HepG2 (cell line): Measurements from ENCODE around the gene EGR1. TPM values are rescaled to one million over a fixed set of nuclear protein-coding genes. Genes with fewer than 3 reads are reported as not detected.

Experiments
- ASH2L ChIP-seq: fragments of 300-600, 200-600 bp; sonication (generic); IDR thresholded peaks from 2 replicates; pipeline ENCODE4 v1.7.0; 2017; ENCODE audit warnings: low read depth, mild to moderate bottlenecking, moderate library complexity, mixed read lengths, low read length; ENCODE audit not compliant: insufficient read length
- ATRX ChIP-seq: sonication (generic); formaldehyde crosslinking; IDR thresholded peaks from 2 replicates; pipeline ENCODE4 v1.4.0; 2020; ENCODE audit warnings: missing genetic modification reagents, borderline replicate concordance
- CEBPZ ChIP-seq: IDR thresholded peaks from 2 replicates; pipeline ENCODE4 v1.6.1; 2012; ENCODE audit warnings: low read length, improper control_type of control experiment
- GATAD1 ChIP-seq: IDR thresholded peaks from 2 replicates; pipeline ENCODE4 v1.6.1; 2016; ENCODE audit warnings: missing genetic modification reagents, missing compliant biosample characterization
- IRF9 ChIP-seq: sonication (generic); formaldehyde crosslinking; IDR thresholded peaks from 2 replicates; pipeline ENCODE4 v1.8.0; 2022; ENCODE audit warnings: missing genetic modification reagents, mild to moderate bottlenecking, borderline replicate concordance
- PRDM15 ChIP-seq: sonication (generic); formaldehyde crosslinking; IDR thresholded peaks from 2 replicates; pipeline ENCODE4 v1.4.0; 2020; ENCODE audit warnings: missing genetic modification reagents
- RXRA ChIP-seq: sonication (generic); formaldehyde crosslinking; IDR thresholded peaks from 2 replicates; pipeline ENCODE4 v1.5.1; 2020; ENCODE audit warnings: missing genetic modification reagents
- ZBTB14 ChIP-seq: sonication (generic); formaldehyde crosslinking; IDR thresholded peaks from 2 replicates; pipeline ENCODE4 v1.4.0; 2020; ENCODE audit warnings: missing genetic modification reagents
- ZNF326 ChIP-seq: sonication (generic); formaldehyde crosslinking; IDR thresholded peaks from 2 replicates; pipeline ENCODE4 v1.4.0; 2020; ENCODE audit warnings: missing genetic modification reagents, borderline replicate concordance
- ZNF333 ChIP-seq: sonication (generic); formaldehyde crosslinking; IDR thresholded peaks from 2 replicates; pipeline ENCODE4 v1.4.0; 2020; ENCODE audit warnings: mild to moderate bottlenecking, missing genetic modification reagents, borderline replicate concordance
- ZNF496 ChIP-seq: sonication (generic); formaldehyde crosslinking; IDR thresholded peaks from 2 replicates; pipeline ENCODE4 v1.8.1; 2023; ENCODE audit warnings: mild to moderate bottlenecking, moderate library complexity, missing genetic modification reagents; ENCODE audit not compliant: insufficient replicate concordance
- polyA plus RNA-seq, 8 experiments: library from polyadenylated mRNA; depleted of rRNA in 3 of 8; stranded (reverse) in 7 of 8; unstranded in 1 of 8; fragments of >200 nt; fragmentation: Illumina TruSeq in 4 of 8; extraction: Trizol in 4 of 8; gene quantifications; 2 replicates each; pipeline versions ENCODE4 v1.2.1 to v1.2.3, GENCODE V29; 2011 to 2016; ENCODE audit warnings: low read depth in 4 of 8, missing spikeins in 1 of 8, mixed read lengths in 1 of 8; ENCODE audit not compliant: insufficient read depth in 1 of 8
- total RNA-seq, 5 experiments: library from RNA; depleted of rRNA; stranded (reverse); fragments of >200 nt; fragmentation: Illumina TruSeq; extraction: Trizol; gene quantifications; 2 replicates each; pipeline ENCODE4 v1.2.3, GENCODE V29; 2016; ENCODE audit warnings: low read depth in 1 of 5
- TF ChIP-seq, protein P1 (sequence below): fragments of 450-650 bp; IDR thresholded peaks from 2 replicates; pipeline ENCODE4 v1.6.1; 2016
- TF ChIP-seq, protein P2 (sequence below): sonication (generic); formaldehyde crosslinking; conservative IDR thresholded peaks from 2 replicates; pipeline ENCODE4 v1.4.0; 2020; ENCODE audit warnings: mild to moderate bottlenecking, missing genetic modification reagents, moderate library complexity

The EGR1 gene
- total and polyA plus RNA-seq, 2 of the 13 experiments (the other 11 are each of a cell fraction or from before 2014, with no cell fraction given), result 4.1 to 4.5 TPM

GRCh38 chr5:138449501-138450239 lies 15.6 kb upstream of the EGR1 start (continued):
- TF ChIP-seq PRDM15 (CRISPR knock-in tag), result no peak
- no peak for TF ChIP-seq ATRX
- TF ChIP-seq, protein P1, sequence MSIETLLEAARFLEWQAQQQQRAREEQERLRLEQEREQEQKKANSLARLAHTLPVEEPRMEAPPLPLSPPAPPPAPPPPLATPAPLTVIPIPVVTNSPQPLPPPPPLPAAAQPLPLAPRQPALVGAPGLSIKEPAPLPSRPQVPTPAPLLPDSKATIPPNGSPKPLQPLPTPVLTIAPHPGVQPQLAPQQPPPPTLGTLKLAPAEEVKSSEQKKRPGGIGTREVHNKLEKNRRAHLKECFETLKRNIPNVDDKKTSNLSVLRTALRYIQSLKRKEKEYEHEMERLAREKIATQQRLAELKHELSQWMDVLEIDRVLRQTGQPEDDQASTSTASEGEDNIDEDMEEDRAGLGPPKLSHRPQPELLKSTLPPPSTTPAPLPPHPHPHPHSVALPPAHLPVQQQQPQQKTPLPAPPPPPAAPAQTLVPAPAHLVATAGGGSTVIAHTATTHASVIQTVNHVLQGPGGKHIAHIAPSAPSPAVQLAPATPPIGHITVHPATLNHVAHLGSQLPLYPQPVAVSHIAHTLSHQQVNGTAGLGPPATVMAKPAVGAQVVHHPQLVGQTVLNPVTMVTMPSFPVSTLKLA, result no peak
- no peak for TF ChIP-seq ZNF333 (CRISPR knock-in tag)
- TF ChIP-seq GATAD1 (CRISPR knock-in tag), result no peak
- TF ChIP-seq ZBTB14, result no peak
- TF ChIP-seq ZNF326 (CRISPR knock-in tag), result no peak
- TF ChIP-seq ASH2L, result no peak
- no peak for TF ChIP-seq ZNF496 (CRISPR knock-in tag)
- TF ChIP-seq RXRA, result no peak
- TF ChIP-seq, protein P2, sequence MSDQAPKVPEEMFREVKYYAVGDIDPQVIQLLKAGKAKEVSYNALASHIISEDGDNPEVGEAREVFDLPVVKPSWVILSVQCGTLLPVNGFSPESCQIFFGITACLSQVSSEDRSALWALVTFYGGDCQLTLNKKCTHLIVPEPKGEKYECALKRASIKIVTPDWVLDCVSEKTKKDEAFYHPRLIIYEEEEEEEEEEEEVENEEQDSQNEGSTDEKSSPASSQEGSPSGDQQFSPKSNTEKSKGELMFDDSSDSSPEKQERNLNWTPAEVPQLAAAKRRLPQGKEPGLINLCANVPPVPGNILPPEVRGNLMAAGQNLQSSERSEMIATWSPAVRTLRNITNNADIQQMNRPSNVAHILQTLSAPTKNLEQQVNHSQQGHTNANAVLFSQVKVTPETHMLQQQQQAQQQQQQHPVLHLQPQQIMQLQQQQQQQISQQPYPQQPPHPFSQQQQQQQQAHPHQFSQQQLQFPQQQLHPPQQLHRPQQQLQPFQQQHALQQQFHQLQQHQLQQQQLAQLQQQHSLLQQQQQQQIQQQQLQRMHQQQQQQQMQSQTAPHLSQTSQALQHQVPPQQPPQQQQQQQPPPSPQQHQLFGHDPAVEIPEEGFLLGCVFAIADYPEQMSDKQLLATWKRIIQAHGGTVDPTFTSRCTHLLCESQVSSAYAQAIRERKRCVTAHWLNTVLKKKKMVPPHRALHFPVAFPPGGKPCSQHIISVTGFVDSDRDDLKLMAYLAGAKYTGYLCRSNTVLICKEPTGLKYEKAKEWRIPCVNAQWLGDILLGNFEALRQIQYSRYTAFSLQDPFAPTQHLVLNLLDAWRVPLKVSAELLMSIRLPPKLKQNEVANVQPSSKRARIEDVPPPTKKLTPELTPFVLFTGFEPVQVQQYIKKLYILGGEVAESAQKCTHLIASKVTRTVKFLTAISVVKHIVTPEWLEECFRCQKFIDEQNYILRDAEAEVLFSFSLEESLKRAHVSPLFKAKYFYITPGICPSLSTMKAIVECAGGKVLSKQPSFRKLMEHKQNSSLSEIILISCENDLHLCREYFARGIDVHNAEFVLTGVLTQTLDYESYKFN (CRISPR knock-in tag), result no peak
- no peak for TF ChIP-seq IRF9
- no peak for TF ChIP-seq CEBPZ
